Measurements from ENCODE around the gene KRTAP6-2.

DNA sequence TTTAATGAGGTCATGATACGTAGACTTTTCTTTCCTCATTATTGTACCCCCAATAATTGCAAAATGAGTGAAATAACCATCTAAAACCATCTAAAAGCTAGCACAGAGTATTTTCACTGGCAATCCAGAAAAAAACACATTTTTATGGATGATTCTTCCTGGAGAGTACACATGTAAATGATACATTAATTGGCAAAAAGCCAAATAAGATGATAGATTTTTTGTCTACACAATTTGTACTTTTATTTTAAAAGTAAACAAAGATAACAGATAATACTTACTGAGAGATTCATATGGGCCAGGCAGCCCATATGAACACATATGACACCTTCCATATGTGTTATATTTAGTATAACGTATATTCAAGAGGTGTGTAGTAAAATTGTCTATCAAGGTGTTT is 35.1 kb downstream of the KRTAP6-2 start:
- TF ChIP-seq, protein P1, sequence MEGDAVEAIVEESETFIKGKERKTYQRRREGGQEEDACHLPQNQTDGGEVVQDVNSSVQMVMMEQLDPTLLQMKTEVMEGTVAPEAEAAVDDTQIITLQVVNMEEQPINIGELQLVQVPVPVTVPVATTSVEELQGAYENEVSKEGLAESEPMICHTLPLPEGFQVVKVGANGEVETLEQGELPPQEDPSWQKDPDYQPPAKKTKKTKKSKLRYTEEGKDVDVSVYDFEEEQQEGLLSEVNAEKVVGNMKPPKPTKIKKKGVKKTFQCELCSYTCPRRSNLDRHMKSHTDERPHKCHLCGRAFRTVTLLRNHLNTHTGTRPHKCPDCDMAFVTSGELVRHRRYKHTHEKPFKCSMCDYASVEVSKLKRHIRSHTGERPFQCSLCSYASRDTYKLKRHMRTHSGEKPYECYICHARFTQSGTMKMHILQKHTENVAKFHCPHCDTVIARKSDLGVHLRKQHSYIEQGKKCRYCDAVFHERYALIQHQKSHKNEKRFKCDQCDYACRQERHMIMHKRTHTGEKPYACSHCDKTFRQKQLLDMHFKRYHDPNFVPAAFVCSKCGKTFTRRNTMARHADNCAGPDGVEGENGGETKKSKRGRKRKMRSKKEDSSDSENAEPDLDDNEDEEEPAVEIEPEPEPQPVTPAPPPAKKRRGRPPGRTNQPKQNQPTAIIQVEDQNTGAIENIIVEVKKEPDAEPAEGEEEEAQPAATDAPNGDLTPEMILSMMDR (IDR thresholded peaks at IDR 0.05), result no peak
- TF ChIP-seq POLR2A (IDR thresholded peaks at IDR 0.05; ENCODE audit: low read length) (no peak), KDM1A (IDR thresholded peaks at IDR 0.05; ENCODE audit: low read depth) (no peak), BHLHE40 (IDR thresholded peaks at IDR 0.05; ENCODE audit: low read depth, low read length) (no peak), CHD2 (IDR thresholded peaks at IDR 0.05; ENCODE audit: low read length, partially characterized antibody) (no peak), ZNF302 (CRISPR knock-in tag; IDR thresholded peaks at IDR 0.05) (no peak)
